GM12878 (cell line): Measurements from ENCODE around the gene TRPC1. TPM values are rescaled to one million over a fixed set of nuclear protein-coding genes. Genes with fewer than 3 reads are reported as not detected.

Source experiments
- ATAC-seq: fragments of 200-7000 bp; cut with Tn5 transposase; 3 replicates; pipeline ENCODE4 v1.9.1; 2020; ENCODE audit warnings: mild to moderate bottlenecking, moderate library complexity
- BruUV-seq: library from RNA; stranded (reverse); fragments of 400-500 nt; replicated peaks from 2 replicates; lab custom pipeline; 2021; lab: Mats Ljungman, UMichigan
- CTCF ChIA-PET: fragments of 300-600 bp; sonication (Branson Sonifier 250); formaldehyde crosslinking; extraction: SDS; loops from one replicate; lab custom pipeline; 2021; ENCODE audit warnings: inconsistent platforms; lab: Yijun Ruan, JAX
- POLR2A ChIA-PET: fragments of 350-600 bp; formaldehyde crosslinking; extraction: SDS; loops from one replicate; lab custom pipeline; 2021; ENCODE audit warnings: inconsistent platforms; lab: Charles Lee
- RAD21 ChIA-PET: fragments of 300-600 bp; sonication (Branson Sonifier 250); formaldehyde crosslinking; loops from one replicate; lab custom pipeline; 2023; ENCODE audit warnings: antibody characterized with exemption; ENCODE audit not compliant: unreplicated experiment; lab: Charles Lee
- SMC1A ChIA-PET: fragments of 300-600 bp; sonication (Branson Sonifier 250); formaldehyde crosslinking; loops from one replicate; lab custom pipeline; 2023; ENCODE audit not compliant: unreplicated experiment, uncharacterized antibody; lab: Charles Lee
- DNase-seq: peaks from one replicate; pipeline ENCODE4 v3.0.0-alpha.2; 2011; ENCODE audit warnings: low read depth, low spot score
- FAIRE-seq: peaks from 3 replicates; lab custom pipeline; 2011; peaks lifted over from hg19 to GRCh38; lab: Jason Lieb, UNC
- H2AFZ ChIP-seq: 2 replicates; pipeline ENCODE4 v1.6.0; 2011; ENCODE audit warnings: low read depth, low read length, control low read depth; ENCODE audit not compliant: control insufficient read depth
- H3K27ac ChIP-seq: 2 replicates; pipeline ENCODE4 v1.5.1; 2011; ENCODE audit warnings: control low read depth; ENCODE audit not compliant: control insufficient read depth, insufficient read depth
- H3K27me3 ChIP-seq, 2 experiments: replicated peaks in 1 of 2; 2 replicates each; pipeline versions ENCODE4 v1.6.0 to v1.6.1; 2011; ENCODE audit warnings: low read length in 1 of 2; ENCODE audit not compliant: control insufficient read depth in 2 of 2, insufficient read depth in 2 of 2
- H3K36me3 ChIP-seq, 2 experiments: 2 replicates each; pipeline ENCODE4 v1.5.1; 2011; ENCODE audit warnings: low read length in 1 of 2; ENCODE audit not compliant: control insufficient read depth in 2 of 2, insufficient read depth in 2 of 2
- H3K4me1 ChIP-seq: 2 replicates; pipeline ENCODE4 v1.6.1; 2011; ENCODE audit warnings: mild to moderate bottlenecking, low read length, moderate library complexity, mixed read lengths; ENCODE audit not compliant: control insufficient read depth, insufficient read depth
- H3K4me2 ChIP-seq: 2 replicates; pipeline ENCODE4 v1.6.0; 2011; ENCODE audit warnings: control low read depth; ENCODE audit not compliant: control insufficient read depth, insufficient read depth
- H3K4me3 ChIP-seq: fragments of 200-600 bp; sonication (generic); 2 replicates; pipeline ENCODE4 v1.5.1; 2016
- H3K79me2 ChIP-seq: 2 replicates; pipeline ENCODE4 v1.6.0; 2011; ENCODE audit warnings: low read length; ENCODE audit not compliant: control insufficient read depth, insufficient read depth
- H3K9ac ChIP-seq: 2 replicates; pipeline ENCODE4 v1.8.0; 2011; ENCODE audit warnings: low read length, control low read depth, mixed read lengths; ENCODE audit not compliant: control insufficient read depth, insufficient read depth
- H3K9me3 ChIP-seq: replicated peaks from 3 replicates; pipeline ENCODE4 v1.5.1; 2011; ENCODE audit warnings: mild to moderate bottlenecking, low read length; ENCODE audit not compliant: control insufficient read depth, insufficient read depth
- H4K20me1 ChIP-seq: 2 replicates; pipeline ENCODE4 v1.6.0; 2011; ENCODE audit not compliant: control insufficient read depth, insufficient read depth
- ATF7 ChIP-seq: fragments of 450-650 bp; IDR thresholded peaks from 2 replicates; pipeline ENCODE4 v1.6.1; 2016; ENCODE audit warnings: low read depth, mild to moderate bottlenecking
- CUX1 ChIP-seq: IDR thresholded peaks from 2 replicates; pipeline ENCODE4 v1.6.1; 2012; ENCODE audit warnings: improper control_type of control experiment, low read depth, low read length; ENCODE audit not compliant: insufficient replicate concordance
- DPF2 ChIP-seq: fragments of 450-650 bp; IDR thresholded peaks from 2 replicates; pipeline ENCODE4 v1.6.1; 2017; ENCODE audit warnings: mild to moderate bottlenecking
- E2F4 ChIP-seq: IDR thresholded peaks from 2 replicates; pipeline ENCODE4 v1.6.1; 2012; ENCODE audit warnings: low read depth, low read length, improper control_type of control experiment
- MXI1 ChIP-seq: fragments of 150-350 bp; IDR thresholded peaks from 2 replicates; pipeline ENCODE4 v1.6.1; 2011; ENCODE audit warnings: low read depth, mild to moderate bottlenecking, inconsistent platforms, low read length, improper control_type of control experiment
- RAD51 ChIP-seq: fragments of 450-650 bp; IDR thresholded peaks from 2 replicates; pipeline ENCODE4 v1.6.1; 2016; ENCODE audit warnings: moderate library complexity, mild to moderate bottlenecking, inconsistent platforms
- SMAD5 ChIP-seq: IDR thresholded peaks from 2 replicates; pipeline ENCODE4 v1.6.1; 2016; ENCODE audit warnings: antibody characterized with exemption, low read depth
- SPI1 ChIP-seq: IDR thresholded peaks from 2 replicates; pipeline ENCODE4 v1.6.1; 2011; ENCODE audit warnings: low read depth, mild to moderate bottlenecking, low read length, moderate library complexity, borderline replicate concordance; ENCODE audit not compliant: insufficient read depth
- TBL1XR1 ChIP-seq: IDR thresholded peaks from 2 replicates; pipeline ENCODE4 v1.6.1; 2012; ENCODE audit warnings: low read depth, low read length, improper control_type of control experiment
- TCF12 ChIP-seq: IDR thresholded peaks from 2 replicates; pipeline ENCODE4 v1.6.1; 2011; ENCODE audit warnings: low read depth, mild to moderate bottlenecking, low read length
- USF1 ChIP-seq: IDR thresholded peaks from 2 replicates; pipeline ENCODE4 v1.6.1; 2011; ENCODE audit warnings: borderline replicate concordance, low read depth, mild to moderate bottlenecking, moderate library complexity, mixed read lengths, low read length; ENCODE audit not compliant: insufficient read depth; ENCODE audit errors: extremely low read length
- ZBTB4 ChIP-seq: fragments of 450-650 bp; formaldehyde crosslinking; IDR thresholded peaks from 2 replicates; pipeline ENCODE4 v1.4.0; 2022; ENCODE audit warnings: mild to moderate bottlenecking, moderate library complexity
- WGBS: methylation state at CpG from one replicate; pipeline ENCODE4 v1.1.6; 2016; ENCODE audit warnings: low lambda C conversion rate; ENCODE audit not compliant: insufficient replicate concordance, insufficient coverage; ENCODE audit errors: missing lambda C conversion rate; 5-methylcytosine and 5-hydroxymethylcytosine counted together
- in situ Hi-C: fragments of 300-500 bp; cut with MboI; formaldehyde crosslinking; loops from 9 replicates; pipeline ENCODE4 v1.14.3; 2018; ENCODE audit warnings: mixed read lengths
- intact Hi-C: fragments of 100-400 bp; cut with micrococcal nuclease; formaldehyde crosslinking; loops from one replicate; pipeline ENCODE4 v1.14.2; 2022; ENCODE audit not compliant: unreplicated experiment
- polyA plus RNA-seq, 11 experiments: library from polyadenylated mRNA; depleted of rRNA in 4 of 11; unstranded in 6 of 11; stranded (reverse) in 5 of 11; fragments of >200 nt; fragmentation: Nextera tagmentation in 4 of 11; fragmentation: Illumina TruSeq in 1 of 11; extraction: Ambion mirVana in 4 of 11; extraction: Trizol in 1 of 11; gene quantifications; 1 replicate in 1 of 11; 2 replicates in 10 of 11; pipeline versions ENCODE4 v1.2.1 to v1.2.3, GENCODE V29; 2011 to 2016; ENCODE audit warnings: inconsistent platforms in 2 of 11, missing spikeins in 2 of 11, low read depth in 1 of 11
- total RNA-seq, 4 experiments: library from RNA; depleted of rRNA in 3 of 4; stranded (reverse); fragments of >200 nt in 3 of 4; fragmentation: Illumina TruSeq in 1 of 4; extraction: Trizol in 1 of 4; gene quantifications; 2 replicates each; pipeline versions ENCODE4 v1.2.1 to v1.2.3, GENCODE V29; 2013 to 2021

TRPC1 gene
- total and polyA plus RNA-seq, 10 of the 15 experiments (the other 5 are each of a cell fraction or from before 2014, with no cell fraction given) = 0.05 to 2.9 (median 0.17) TPM

GRCh38 chr3:142724682-142725356, 985 bp downstream of the TRPC1 start:
- ChIA-PET POLR2A (no interaction called here), SMC1A (no interaction called here), RAD21 (no interaction called here), CTCF (no interaction called here)
- no peaks in the 10 kb centered on the region for H3K4me1 ChIP-seq
- H3K4me2 ChIP-seq = peak overlapping the region; percentile 36
- no peak overlapping the region for H3K9ac ChIP-seq
- FAIRE-seq (no peak), ATAC-seq (no peak; the same call in 1 of the 3 replicates), DNase-seq (no peak)
- TF ChIP-seq SPI1 (no peak), MXI1 (no peak), ATF7 (no peak), ZBTB4 (no peak), CUX1 (no peak), RAD51 (no peak), SMAD5 (no peak), TCF12 (no peak), E2F4 (no peak), TBL1XR1 (no peak), USF1 (no peak), DPF2 (no peak)
- H3K4me3 ChIP-seq = peak overlapping the region; percentile 70
- H2AFZ ChIP-seq = peak overlapping the region; percentile 94
- no peaks in the 10 kb centered on the region for H3K9me3 ChIP-seq
- H3K27me3 ChIP-seq = no peaks in the 10 kb centered on the region
- no peaks in the 10 kb centered on the region for H4K20me1 ChIP-seq
- H3K27ac ChIP-seq = no peak overlapping the region
- WGBS = 25% methylated on average over 35 of the region's 35 CpGs
- H3K36me3 ChIP-seq = no peaks in the 10 kb centered on the region
- in situ Hi-C loops (no loop called here), intact Hi-C loops (loop anchor here (5.0 kb wide), 2 partner anchors 703 to 1758 kb away; no protein-coding TSS in a partner anchor)
- H3K79me2 ChIP-seq = no peaks in the 10 kb centered on the region
- no TSS peak for BruUV-seq
